Osteoblast (primary cell): ENCODE measurements around the gene RNF43. TPM values are rescaled to one million over a fixed set of nuclear protein-coding genes. Genes with fewer than 3 reads are reported as not detected.

Experiments
- DNase-seq: peaks from one replicate; pipeline ENCODE4 v3.0.0; 2011; ENCODE audit warnings: low spot score, mixed read lengths; ENCODE audit not compliant: insufficient read length; ENCODE audit errors: missing footprints
- H2AFZ ChIP-seq: 2 replicates; pipeline ENCODE4 v1.6.0; 2011; ENCODE audit warnings: mild to moderate bottlenecking, low read length
- H3K27ac ChIP-seq: 2 replicates; pipeline ENCODE4 v1.5.1; 2011; ENCODE audit warnings: mild to moderate bottlenecking, low read depth, low read length, moderate library complexity
- H3K27me3 ChIP-seq: 2 replicates; pipeline ENCODE4 v1.6.0; 2012; ENCODE audit warnings: mild to moderate bottlenecking, control low read depth, inconsistent platforms, low read length, moderate library complexity; ENCODE audit not compliant: insufficient read depth
- H3K36me3 ChIP-seq: 2 replicates; pipeline ENCODE4 v1.5.1; 2011; ENCODE audit warnings: mild to moderate bottlenecking, low read length, control low read depth, moderate library complexity; ENCODE audit not compliant: insufficient read depth
- H3K4me1 ChIP-seq: 2 replicates; pipeline ENCODE4 v1.5.1; 2011; ENCODE audit warnings: mild to moderate bottlenecking, low read length, control low read depth, moderate library complexity; ENCODE audit not compliant: insufficient read depth
- H3K4me2 ChIP-seq: 2 replicates; pipeline ENCODE4 v1.6.0; 2011; ENCODE audit warnings: mild to moderate bottlenecking, low read length; ENCODE audit not compliant: insufficient read depth
- H3K4me3 ChIP-seq: fragments of 200-600 bp; sonication (generic); 3 replicates; pipeline ENCODE4 v1.5.1; 2012; ENCODE audit warnings: mild to moderate bottlenecking, low read length, inconsistent platforms; ENCODE audit not compliant: insufficient read depth
- H3K79me2 ChIP-seq: 2 replicates; pipeline ENCODE4 v1.6.0; 2012; ENCODE audit warnings: mild to moderate bottlenecking, low read length, control low read depth, inconsistent platforms; ENCODE audit not compliant: insufficient read depth
- H3K9me3 ChIP-seq: 2 replicates; pipeline ENCODE4 v1.5.1; 2011; ENCODE audit warnings: low read depth, low read length, control low read depth
- H4K20me1 ChIP-seq: 2 replicates; pipeline ENCODE4 v1.6.0; 2012; ENCODE audit warnings: mild to moderate bottlenecking, low read length, control low read depth; ENCODE audit not compliant: insufficient read depth
- CTCF ChIP-seq: IDR thresholded peaks from 2 replicates; pipeline ENCODE4 v1.5.1; 2011; ENCODE audit warnings: mild to moderate bottlenecking, low read depth, low read length, moderate library complexity; ENCODE audit errors: extremely low read depth
- total RNA-seq: library from RNA; depleted of rRNA; stranded (reverse); fragments of >200 nt; gene quantifications from 2 replicates; pipeline ENCODE4 v1.2.3, GENCODE V29; 2012

Gene RNF43
- under 0.01 TPM in 2 replicates for total RNA-seq

GRCh38 chr17:58417300-58418092 lies at the start of gene RNF43:
Gene RNF43, minus strand, starts transcription at chr17:58417534. Its CDS starts 1,957 bp downstream, at chr17:58415577.
- H3K4me1 ChIP-seq: peaks cover 3% of the 10 kb centered on the region

GRCh38 chr17:58455491-58455890 lies 38.2 kb upstream of the RNF43 start:
- no peak for DNase-seq
- Histone ChIP-seq H3K4me2 (no peak overlapping the region), H3K4me1 (no peaks in the 10 kb centered on the region), H3K79me2 (no peaks in the 10 kb centered on the region), H3K4me3 (no peak overlapping the region), H3K27ac (no peak overlapping the region), H2AFZ (no peak overlapping the region), H4K20me1 (no peaks in the 10 kb centered on the region), H3K36me3 (no peaks in the 10 kb centered on the region), H3K9me3 (no peaks in the 10 kb centered on the region), H3K27me3 (no peaks in the 10 kb centered on the region)
- no peak for TF ChIP-seq CTCF

More at GRCh38 chr17:58417300-58418092, at the start of gene RNF43:
- Histone ChIP-seq H3K4me3 (peak within 1 kb of the TSS; percentile 66), H2AFZ (peak within 1 kb of the TSS; percentile 89), H3K27ac (no peak within 1 kb of the TSS), H3K79me2 (no peaks in the 10 kb centered on the region), H3K27me3 (peaks cover 29% of the 10 kb centered on the region), H3K36me3 (no peaks in the 10 kb centered on the region), H3K9me3 (no peaks in the 10 kb centered on the region), H4K20me1 (no peaks in the 10 kb centered on the region), H3K4me2 (peak within 1 kb of the TSS; percentile 89)
- peak; percentile 94 for DNase-seq
- TF ChIP-seq CTCF: peak; percentile 72

GRCh38 chr17:58452738-58453137 lies 35.4 kb upstream of the RNF43 start:
- no peak for DNase-seq
- Histone ChIP-seq H3K27me3 (no peaks in the 10 kb centered on the region), H3K36me3 (no peaks in the 10 kb centered on the region), H3K4me2 (no peak overlapping the region), H4K20me1 (no peaks in the 10 kb centered on the region), H3K9me3 (no peaks in the 10 kb centered on the region), H3K79me2 (no peaks in the 10 kb centered on the region), H2AFZ (no peak overlapping the region), H3K27ac (no peak overlapping the region), H3K4me3 (no peak overlapping the region), H3K4me1 (no peaks in the 10 kb centered on the region)
- no peak for TF ChIP-seq CTCF
